AG04449 (cell line): ENCODE results near the gene ATF2.

ENCODE experiments used
- CTCF ChIA-PET: fragments of 350-600 bp; formaldehyde crosslinking; extraction: SDS; loops from one replicate; lab custom pipeline; 2021; ENCODE audit warnings: antibody characterized with exemption; lab: Yijun Ruan, JAX
- POLR2A ChIA-PET: fragments of 400-600, 350-600 bp; formaldehyde crosslinking; extraction: SDS; loops from one replicate; lab custom pipeline; 2020; ENCODE audit warnings: antibody characterized with exemption, inconsistent platforms; lab: Yijun Ruan, JAX
- DNase-seq: peaks from one replicate; pipeline ENCODE4 v3.0.0-alpha.2; 2010; ENCODE audit warnings: low read depth, low spot score
- H3K4me3 ChIP-seq: 2 replicates; pipeline ENCODE4 v1.5.1; 2011; ENCODE audit warnings: low read depth, mild to moderate bottlenecking, control low read depth, low read length
- TF ChIP-seq, protein P1 (sequence below): IDR thresholded peaks from one replicate; pipeline ENCODE4 v1.5.1; 2011; ENCODE audit warnings: mild to moderate bottlenecking, moderate library complexity, low read length, control low read depth, inconsistent platforms; ENCODE audit not compliant: insufficient read depth; ENCODE audit errors: missing control alignments

The ATF2 gene

DNA sequence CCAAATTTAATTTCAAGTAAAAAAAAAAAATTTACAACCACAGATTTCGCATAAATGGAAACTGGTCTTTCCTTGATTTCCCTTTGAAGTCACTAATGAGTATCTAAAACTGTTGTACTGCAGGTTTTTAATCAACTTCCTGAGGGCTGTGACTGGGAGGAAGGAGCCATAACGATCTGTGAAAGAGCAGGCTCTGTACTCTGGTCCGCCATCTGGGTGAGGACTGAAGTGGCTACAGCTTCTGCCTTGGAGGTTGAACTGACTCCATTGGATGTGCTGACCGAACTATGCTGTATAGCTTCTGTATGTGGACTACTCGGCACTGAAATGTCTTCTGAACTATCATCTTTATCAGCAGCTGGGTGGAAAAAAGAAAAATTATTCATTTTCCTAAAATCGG is 93.5 kb downstream of the ATF2 start:
- ChIA-PET POLR2A (no interaction called here), CTCF (interaction anchor here (0.9 to 1.2 kb wide), 2 partner anchors 36 to 379 kb away, joined by 3 to 4 read pairs; no protein-coding TSS in a partner anchor)
- TF ChIP-seq, protein P1, sequence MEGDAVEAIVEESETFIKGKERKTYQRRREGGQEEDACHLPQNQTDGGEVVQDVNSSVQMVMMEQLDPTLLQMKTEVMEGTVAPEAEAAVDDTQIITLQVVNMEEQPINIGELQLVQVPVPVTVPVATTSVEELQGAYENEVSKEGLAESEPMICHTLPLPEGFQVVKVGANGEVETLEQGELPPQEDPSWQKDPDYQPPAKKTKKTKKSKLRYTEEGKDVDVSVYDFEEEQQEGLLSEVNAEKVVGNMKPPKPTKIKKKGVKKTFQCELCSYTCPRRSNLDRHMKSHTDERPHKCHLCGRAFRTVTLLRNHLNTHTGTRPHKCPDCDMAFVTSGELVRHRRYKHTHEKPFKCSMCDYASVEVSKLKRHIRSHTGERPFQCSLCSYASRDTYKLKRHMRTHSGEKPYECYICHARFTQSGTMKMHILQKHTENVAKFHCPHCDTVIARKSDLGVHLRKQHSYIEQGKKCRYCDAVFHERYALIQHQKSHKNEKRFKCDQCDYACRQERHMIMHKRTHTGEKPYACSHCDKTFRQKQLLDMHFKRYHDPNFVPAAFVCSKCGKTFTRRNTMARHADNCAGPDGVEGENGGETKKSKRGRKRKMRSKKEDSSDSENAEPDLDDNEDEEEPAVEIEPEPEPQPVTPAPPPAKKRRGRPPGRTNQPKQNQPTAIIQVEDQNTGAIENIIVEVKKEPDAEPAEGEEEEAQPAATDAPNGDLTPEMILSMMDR: no peak
- no peak for DNase-seq
- no peak overlapping the region for H3K4me3 ChIP-seq

DNA sequence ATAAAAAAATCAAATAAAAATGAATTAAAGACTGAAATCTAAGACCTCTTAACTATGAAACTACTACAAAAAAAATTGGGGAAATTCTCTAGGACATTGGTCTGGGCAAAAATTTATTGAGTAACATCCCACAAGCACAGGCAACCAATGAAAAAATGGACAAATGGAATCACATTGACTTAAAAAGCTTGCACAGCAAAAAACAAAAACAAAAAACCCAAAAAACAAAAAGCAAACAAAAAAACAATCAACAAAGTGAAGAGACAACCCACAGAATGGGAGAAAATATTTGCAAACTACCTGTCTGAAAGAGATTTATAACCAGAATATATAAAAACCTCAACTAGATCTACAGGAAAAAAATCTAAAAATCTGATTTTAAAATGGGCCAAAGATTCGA is 99.5 kb downstream of the ATF2 start:
- CTCF ChIA-PET: interaction anchor here (0.7 kb wide), 1 partner anchor 453 kb away, joined by 3 read pairs; no protein-coding TSS in a partner anchor
- DNase-seq: no peak
- POLR2A ChIA-PET: no interaction called here
- H3K4me3 ChIP-seq: no peak overlapping the region
- TF ChIP-seq, protein P1: no peak

DNA sequence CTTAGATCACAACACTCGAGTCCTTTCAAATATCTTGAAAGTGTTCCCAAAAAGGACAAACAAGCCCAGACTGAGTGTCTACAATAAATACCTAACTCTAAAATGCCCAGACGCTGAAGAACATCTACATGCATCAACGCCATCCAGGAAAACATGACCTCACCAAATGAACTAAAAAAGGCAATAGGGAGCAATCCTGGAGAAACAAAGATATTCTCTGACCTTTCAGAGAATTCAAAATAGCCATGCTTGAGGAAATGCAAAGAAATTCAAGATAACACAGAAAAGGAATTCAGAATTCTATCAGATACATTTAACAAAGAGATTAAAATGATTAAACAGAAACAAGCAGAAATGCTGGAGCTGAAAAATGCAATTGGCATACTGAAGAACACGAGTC is 101.6 kb downstream of the ATF2 start:
- TF ChIP-seq, protein P1: no peak
- ChIA-PET CTCF (no interaction called here), POLR2A (no interaction called here)
- no peak overlapping the region for H3K4me3 ChIP-seq
- no peak for DNase-seq

- H3K4me3 ChIP-seq: no peak overlapping the region
- POLR2A ChIA-PET: no interaction called here
- TF ChIP-seq, protein P1: no peak
- CTCF ChIA-PET: interaction anchor here (1.6 kb wide), 1 partner anchor 293 kb away, joined by 3 read pairs; no protein-coding TSS in a partner anchor
- DNase-seq: no peak
These were observed 103.2 kb downstream of the ATF2 start for GRCh38 chr2:175064797-175065196.

DNA sequence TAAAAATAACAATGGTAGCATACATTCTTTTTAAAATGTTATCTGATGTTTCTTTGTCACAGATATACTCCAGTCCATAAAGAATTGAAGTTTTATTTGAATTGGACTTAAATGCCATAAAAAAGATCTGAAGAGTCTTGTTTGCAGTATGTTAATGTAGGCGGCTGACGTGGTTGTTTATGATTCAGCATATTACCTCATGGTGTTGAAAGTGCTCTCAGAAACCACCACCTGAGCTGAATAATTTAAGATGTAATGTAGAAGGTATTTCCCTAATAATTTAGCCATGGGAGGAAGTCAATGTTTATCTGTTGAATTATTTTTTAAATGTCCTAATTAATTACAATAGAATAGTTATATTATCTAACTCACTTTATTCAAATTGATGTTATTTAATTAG is 104.3 kb downstream of the ATF2 start:
- TF ChIP-seq, protein P1: no peak
- DNase-seq: no peak
- ChIA-PET CTCF (interaction anchor here (1.3 kb wide), 1 partner anchor 35 kb away, joined by 4 read pairs; no protein-coding TSS in a partner anchor), POLR2A (no interaction called here)
- no peak overlapping the region for H3K4me3 ChIP-seq

- POLR2A ChIA-PET: interaction anchor here (0.6 kb wide), 1 partner anchor 13 kb away, joined by 4 read pairs; no protein-coding TSS in a partner anchor
These were observed 105.0 kb downstream of the ATF2 start for GRCh38 chr2:175062787-175063585.

More at GRCh38 chr2:175062787-175063585, 105.0 kb downstream of the ATF2 start:
- no peak overlapping the region for H3K4me3 ChIP-seq
- CTCF ChIA-PET: interaction anchor here (1.3 to 1.8 kb wide), 2 partner anchors 34 to 314 kb away, joined by 4 to 9 read pairs; no protein-coding TSS in a partner anchor
- TF ChIP-seq, protein P1: no peak
- no peak for DNase-seq
